Measurements from ENCODE around the gene SHTN1. TPM values are rescaled to one million over a fixed set of nuclear protein-coding genes. Genes with fewer than 3 reads are reported as not detected.

Gene SHTN1
- total and polyA plus RNA-seq, 10 of the 15 experiments (the other 5 are each of a cell fraction or from before 2014, with no cell fraction given) = 0.79 to 4.0 (median 2.0) TPM

DNA sequence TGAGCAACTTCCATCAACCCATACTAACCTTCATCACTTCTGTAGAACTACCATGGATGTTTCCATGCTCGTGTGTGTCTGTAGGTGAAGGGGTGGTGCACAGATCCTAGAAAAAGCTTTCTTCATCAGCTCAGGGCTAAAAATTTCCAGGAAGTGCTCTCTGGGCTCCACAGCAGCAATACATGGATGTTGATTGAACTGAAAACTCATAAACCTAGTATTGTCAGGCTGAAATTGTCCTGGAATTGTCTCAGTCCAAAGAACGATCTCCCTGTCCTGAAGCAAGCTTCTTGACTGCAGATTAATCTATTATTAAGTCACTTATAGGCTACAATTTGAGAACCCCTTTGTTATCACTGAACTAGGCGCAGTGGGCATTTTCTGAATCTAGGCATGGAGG, 115.9 kb downstream of the SHTN1 start:
- no peak for FAIRE-seq
- Histone ChIP-seq H4K20me1 (ENCODE audit: control insufficient read depth, insufficient read depth) (no peaks in the 10 kb centered on the region), H3K36me3 (ENCODE audit: control insufficient read depth in 2 of 2, insufficient read depth in 2 of 2, low read length in 1 of 2) (no peaks in the 10 kb centered on the region), H3K4me2 (ENCODE audit: control insufficient read depth, insufficient read depth) (no peak overlapping the region), H3K9me3 (replicated peaks; ENCODE audit: control insufficient read depth, insufficient read depth, low read length) (no peaks in the 10 kb centered on the region), H3K79me2 (ENCODE audit: control insufficient read depth, insufficient read depth, low read length) (no peaks in the 10 kb centered on the region), H3K9ac (ENCODE audit: control insufficient read depth, insufficient read depth, low read length) (no peak overlapping the region), H3K27me3 (replicated peaks in 1 of 2; ENCODE audit: control insufficient read depth in 2 of 2, insufficient read depth in 2 of 2, low read length in 1 of 2) (peaks cover 0 to 5% of the 10 kb centered on the region in 2 experiments; a peak in 2 of 4 replicates), H2AFZ (ENCODE audit: control insufficient read depth, low read depth, low read length) (no peak overlapping the region), H3K27ac (ENCODE audit: control insufficient read depth, insufficient read depth) (no peak overlapping the region), H3K4me3 (no peak overlapping the region), H3K4me1 (ENCODE audit: control insufficient read depth, insufficient read depth, low read length) (no peaks in the 10 kb centered on the region)
- ChIA-PET POLR2A (interaction anchor here (1.2 kb wide), 1 partner anchor 10 kb away, joined by 4 read pairs; no protein-coding TSS in a partner anchor), CTCF (no interaction called here), SMC1A (ENCODE audit: uncharacterized antibody, unreplicated experiment) (no interaction called here), RAD21 (ENCODE audit: unreplicated experiment) (no interaction called here)
- DNase-seq (ENCODE audit: low read depth, low spot score) = no peak
- in situ Hi-C loops (cut with MboI) = no loop called here
- no peak for ATAC-seq
- 12% methylated on average over 3 of the region's 3 CpGs for WGBS (ENCODE audit: insufficient coverage, insufficient replicate concordance, low lambda C conversion rate, missing lambda C conversion rate)
- intact Hi-C loops (cut with micrococcal nuclease; ENCODE audit: unreplicated experiment) = no loop called here
- BruUV-seq (replicated peaks) = no TSS peak
- no peak for TF ChIP-seq RB1 (IDR thresholded peaks at IDR 0.05; ENCODE audit: borderline replicate concordance)
- TF ChIP-seq, protein P1, sequence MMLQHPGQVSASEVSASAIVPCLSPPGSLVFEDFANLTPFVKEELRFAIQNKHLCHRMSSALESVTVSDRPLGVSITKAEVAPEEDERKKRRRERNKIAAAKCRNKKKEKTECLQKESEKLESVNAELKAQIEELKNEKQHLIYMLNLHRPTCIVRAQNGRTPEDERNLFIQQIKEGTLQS (IDR thresholded peaks at IDR 0.05; ENCODE audit: borderline replicate concordance, extremely low read depth, low read depth, low read length) = no peak

DNA sequence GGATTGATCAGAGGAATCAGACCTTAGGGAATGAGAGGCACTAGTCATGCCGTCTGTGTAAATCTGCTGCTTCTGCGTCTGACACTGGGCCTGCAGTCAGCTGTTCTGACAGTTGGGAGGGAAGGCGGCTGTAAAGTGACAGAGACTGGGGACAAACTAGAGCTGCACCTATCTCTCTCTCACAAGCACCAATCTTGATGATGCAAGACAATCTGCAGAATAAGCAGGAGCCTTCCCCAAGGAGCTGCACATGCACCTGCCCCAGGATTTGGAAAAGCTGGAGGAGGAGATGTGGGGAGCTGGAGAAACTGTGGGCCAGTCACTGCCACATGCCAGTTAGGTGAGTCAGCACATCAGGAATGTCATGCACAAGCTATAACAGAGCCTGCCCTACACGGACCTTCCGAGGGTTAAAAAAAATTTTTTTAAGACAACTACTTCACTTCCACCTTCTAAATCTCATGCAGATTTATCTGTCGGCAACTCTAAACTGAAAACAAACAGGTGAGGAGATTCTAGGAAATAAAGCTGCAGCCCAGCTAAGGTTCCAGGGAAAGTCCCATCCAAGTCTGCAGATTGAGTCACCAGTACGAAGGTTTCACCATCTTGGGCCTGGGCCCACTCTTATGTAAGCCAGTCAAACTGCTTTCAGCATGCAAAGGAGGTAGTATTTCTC, 116.5 kb downstream of the SHTN1 start:
- H3K9me3 ChIP-seq (replicated peaks; ENCODE audit: control insufficient read depth, insufficient read depth, low read length) = no peaks in the 10 kb centered on the region
- H4K20me1 ChIP-seq (ENCODE audit: control insufficient read depth, insufficient read depth) = no peaks in the 10 kb centered on the region
- H2AFZ ChIP-seq (ENCODE audit: control insufficient read depth, low read depth, low read length) = no peak overlapping the region
- ChIA-PET CTCF (interaction anchor here (1.5 kb wide), 1 partner anchor 24 kb away, joined by 3 read pairs; no protein-coding TSS in a partner anchor), RAD21 (ENCODE audit: unreplicated experiment) (no interaction called here), POLR2A (interaction anchor here (1.2 kb wide), 1 partner anchor 9 kb away, joined by 4 read pairs; no protein-coding TSS in a partner anchor), SMC1A (ENCODE audit: uncharacterized antibody, unreplicated experiment) (no interaction called here)
- DNase-seq (ENCODE audit: low read depth, low spot score) (no peak), ATAC-seq (no peak), FAIRE-seq (no peak)
- H3K9ac ChIP-seq (ENCODE audit: control insufficient read depth, insufficient read depth, low read length) = no peak overlapping the region
- TF ChIP-seq IRF4 (IDR thresholded peaks at IDR 0.05; ENCODE audit: low read depth, low read length) = no peak
- TF ChIP-seq KLF5 (IDR thresholded peaks at IDR 0.05; ENCODE audit: partially characterized antibody) = no peak
- no peak for TF ChIP-seq POLR2AphosphoS2 (IDR thresholded peaks at IDR 0.05; ENCODE audit: low read depth, low read length)
- TF ChIP-seq, protein P2, sequence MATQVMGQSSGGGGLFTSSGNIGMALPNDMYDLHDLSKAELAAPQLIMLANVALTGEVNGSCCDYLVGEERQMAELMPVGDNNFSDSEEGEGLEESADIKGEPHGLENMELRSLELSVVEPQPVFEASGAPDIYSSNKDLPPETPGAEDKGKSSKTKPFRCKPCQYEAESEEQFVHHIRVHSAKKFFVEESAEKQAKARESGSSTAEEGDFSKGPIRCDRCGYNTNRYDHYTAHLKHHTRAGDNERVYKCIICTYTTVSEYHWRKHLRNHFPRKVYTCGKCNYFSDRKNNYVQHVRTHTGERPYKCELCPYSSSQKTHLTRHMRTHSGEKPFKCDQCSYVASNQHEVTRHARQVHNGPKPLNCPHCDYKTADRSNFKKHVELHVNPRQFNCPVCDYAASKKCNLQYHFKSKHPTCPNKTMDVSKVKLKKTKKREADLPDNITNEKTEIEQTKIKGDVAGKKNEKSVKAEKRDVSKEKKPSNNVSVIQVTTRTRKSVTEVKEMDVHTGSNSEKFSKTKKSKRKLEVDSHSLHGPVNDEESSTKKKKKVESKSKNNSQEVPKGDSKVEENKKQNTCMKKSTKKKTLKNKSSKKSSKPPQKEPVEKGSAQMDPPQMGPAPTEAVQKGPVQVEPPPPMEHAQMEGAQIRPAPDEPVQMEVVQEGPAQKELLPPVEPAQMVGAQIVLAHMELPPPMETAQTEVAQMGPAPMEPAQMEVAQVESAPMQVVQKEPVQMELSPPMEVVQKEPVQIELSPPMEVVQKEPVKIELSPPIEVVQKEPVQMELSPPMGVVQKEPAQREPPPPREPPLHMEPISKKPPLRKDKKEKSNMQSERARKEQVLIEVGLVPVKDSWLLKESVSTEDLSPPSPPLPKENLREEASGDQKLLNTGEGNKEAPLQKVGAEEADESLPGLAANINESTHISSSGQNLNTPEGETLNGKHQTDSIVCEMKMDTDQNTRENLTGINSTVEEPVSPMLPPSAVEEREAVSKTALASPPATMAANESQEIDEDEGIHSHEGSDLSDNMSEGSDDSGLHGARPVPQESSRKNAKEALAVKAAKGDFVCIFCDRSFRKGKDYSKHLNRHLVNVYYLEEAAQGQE (IDR thresholded peaks at IDR 0.05; ENCODE audit: low read depth, low read length) = no peak
- TF ChIP-seq CHD2 (IDR thresholded peaks at IDR 0.05; ENCODE audit: borderline replicate concordance, low read depth, low read length) = no peak
- no peak for TF ChIP-seq DPF2 (IDR thresholded peaks at IDR 0.05)
- WGBS (ENCODE audit: insufficient coverage, insufficient replicate concordance, low lambda C conversion rate, missing lambda C conversion rate) = 46% methylated on average over 7 of the region's 7 CpGs
- no peaks in the 10 kb centered on the region for H3K4me1 ChIP-seq (ENCODE audit: control insufficient read depth, insufficient read depth, low read length)
- intact Hi-C loops (cut with micrococcal nuclease; ENCODE audit: unreplicated experiment) = no loop called here
- BruUV-seq (replicated peaks) = no TSS peak
- H3K27me3 ChIP-seq (replicated peaks in 1 of 2; ENCODE audit: control insufficient read depth in 2 of 2, insufficient read depth in 2 of 2, low read length in 1 of 2) = peaks cover 0 to 3% of the 10 kb centered on the region in 2 experiments; a peak in 2 of 4 replicates
- in situ Hi-C loops (cut with MboI) = no loop called here
- no peaks in the 10 kb centered on the region for H3K36me3 ChIP-seq (ENCODE audit: control insufficient read depth in 2 of 2, insufficient read depth in 2 of 2, low read length in 1 of 2)
- H3K79me2 ChIP-seq (ENCODE audit: control insufficient read depth, insufficient read depth, low read length) = no peaks in the 10 kb centered on the region
- no peak overlapping the region for H3K4me2 ChIP-seq (ENCODE audit: control insufficient read depth, insufficient read depth)
- H3K4me3 ChIP-seq = no peak overlapping the region
- no peak overlapping the region for H3K27ac ChIP-seq (ENCODE audit: control insufficient read depth, insufficient read depth)

All from GM12878 (cell line).